OCI-LY1 (cell line): ENCODE results near the gene ESPNL.

Experiments
- CTCF ChIP-seq: fragments of 200-600 bp; sonication (generic), shearing (Covaris generic); IDR thresholded peaks from 2 replicates; pipeline ENCODE4 v1.5.1; 2017; ENCODE audit warnings: mild to moderate bottlenecking, antibody characterized with exemption, low read length, moderate library complexity, mixed read lengths
- EZH2 ChIP-seq: fragments of 200-600 bp; sonication (generic), shearing (Covaris generic); IDR thresholded peaks from 2 replicates; pipeline ENCODE4 v1.8.0; 2017; ENCODE audit warnings: borderline replicate concordance, mixed run types, mild to moderate bottlenecking, antibody characterized with exemption, low read length, moderate library complexity, mixed read lengths

- TF ChIP-seq CTCF (no peak), EZH2 (no peak)
Measured at GRCh38 chr2:238102865-238103264, 2.7 kb downstream of the ESPNL start.
